GM11168 (cell line): Measurements from ENCODE around the gene EEFSEC.

Source experiments
- in situ Hi-C: fragments of 300-500 bp; cut with MboI; formaldehyde crosslinking; loops from one replicate; pipeline ENCODE4 v1.12.0; 2022; ENCODE audit warnings: low sequenced_read_pairs; ENCODE audit not compliant: unreplicated experiment

EEFSEC gene

GRCh38 chr3:128415200-128415772 lies 262.0 kb downstream of the EEFSEC start:
- in situ Hi-C loops = no loop called here

GRCh38 chr3:128415773-128416577 lies 262.7 kb downstream of the EEFSEC start:
- in situ Hi-C loops = no loop called here

GRCh38 chr3:128416578-128417211 lies 263.4 kb downstream of the EEFSEC start:
- in situ Hi-C loops = no loop called here

- in situ Hi-C loops = no loop called here
Measured at GRCh38 chr3:128418900-128419299, 265.6 kb downstream of the EEFSEC start.

- in situ Hi-C loops = no loop called here
Measured at GRCh38 chr3:128419311-128419710, 266.0 kb downstream of the EEFSEC start.

- in situ Hi-C loops = loop anchor here (10.0 kb wide), 1 partner anchor 185 kb away; no protein-coding TSS in a partner anchor
Measured at GRCh38 chr3:128420289-128420688, 267.0 kb downstream of the EEFSEC start.

GRCh38 chr3:128420720-128421438 lies 267.6 kb downstream of the EEFSEC start:
- in situ Hi-C loops = loop anchor here (10.0 kb wide), 1 partner anchor 184 kb away; no protein-coding TSS in a partner anchor

GRCh38 chr3:128421439-128421836 lies 268.2 kb downstream of the EEFSEC start:
- in situ Hi-C loops = loop anchor here (10.0 kb wide), 1 partner anchor 183 kb away; no protein-coding TSS in a partner anchor

- in situ Hi-C loops = loop anchor here (10.0 kb wide), 1 partner anchor 183 kb away; no protein-coding TSS in a partner anchor
Measured at GRCh38 chr3:128421966-128422365, 268.7 kb downstream of the EEFSEC start.

- in situ Hi-C loops = loop anchor here (10.0 kb wide), 1 partner anchor 182 kb away; no protein-coding TSS in a partner anchor
Measured at GRCh38 chr3:128422762-128423524, 269.7 kb downstream of the EEFSEC start.

GRCh38 chr3:128423525-128424147 lies 270.4 kb downstream of the EEFSEC start:
- in situ Hi-C loops = loop anchor here (10.0 kb wide), 1 partner anchor 181 kb away; no protein-coding TSS in a partner anchor

- in situ Hi-C loops = loop anchor here (5.0 to 10.0 kb wide), 2 partner anchors 78 to 180 kb away; no protein-coding TSS in a partner anchor
Measured at GRCh38 chr3:128424508-128425069, 271.3 kb downstream of the EEFSEC start.

- in situ Hi-C loops = loop anchor here (5.0 to 10.0 kb wide), 2 partner anchors 77 to 180 kb away; no protein-coding TSS in a partner anchor
Measured at GRCh38 chr3:128425142-128425845, 272.0 kb downstream of the EEFSEC start.

GRCh38 chr3:128425846-128426127 lies 272.5 kb downstream of the EEFSEC start:
- in situ Hi-C loops = loop anchor here (5.0 to 10.0 kb wide), 2 partner anchors 77 to 179 kb away; no protein-coding TSS in a partner anchor

- in situ Hi-C loops = loop anchor here (5.0 to 10.0 kb wide), 2 partner anchors 76 to 178 kb away; no protein-coding TSS in a partner anchor
Measured at GRCh38 chr3:128426128-128426921, 273.0 kb downstream of the EEFSEC start.

GRCh38 chr3:128427175-128427857 lies 274.0 kb downstream of the EEFSEC start:
- in situ Hi-C loops = loop anchor here (5.0 to 10.0 kb wide), 2 partner anchors 75 to 177 kb away; no protein-coding TSS in a partner anchor
